NB4 (cell line): ENCODE data around the gene LEKR1.

Source experiments
- POLR2A ChIP-seq: IDR thresholded peaks from 2 replicates; pipeline ENCODE4 v1.6.1; 2011; ENCODE audit warnings: mild to moderate bottlenecking; ENCODE audit not compliant: insufficient read length; ENCODE audit errors: extremely low read depth
- TF ChIP-seq, protein P1 (sequence below): IDR thresholded peaks from one replicate; pipeline ENCODE4 v1.5.1; 2012; ENCODE audit warnings: low read depth, low read length
- TF ChIP-seq, protein P2 (sequence below): IDR thresholded peaks from 2 replicates; pipeline ENCODE4 v1.6.1; 2011; ENCODE audit warnings: low read depth, low read length

DNA sequence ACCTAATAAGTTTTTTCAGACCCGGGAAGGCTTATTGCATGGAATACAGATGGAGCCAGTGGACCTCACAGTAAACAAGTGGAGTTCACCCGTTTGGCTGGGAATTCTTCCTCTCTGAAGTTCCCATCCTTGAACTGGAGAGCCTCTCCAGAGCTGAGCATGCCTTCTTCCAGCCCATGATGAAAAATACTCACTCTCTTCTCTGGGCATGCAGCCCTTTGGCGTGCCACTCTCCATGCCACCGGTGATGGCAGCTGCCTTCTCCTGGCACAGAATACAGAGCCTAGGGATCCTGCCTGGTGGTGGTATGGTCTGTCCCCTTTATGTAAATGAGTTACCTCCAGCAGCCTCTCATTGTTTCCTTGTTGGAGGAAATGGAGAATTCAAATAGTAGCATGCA is 150.8 kb downstream of the LEKR1 start:
- TF ChIP-seq, protein P1, sequence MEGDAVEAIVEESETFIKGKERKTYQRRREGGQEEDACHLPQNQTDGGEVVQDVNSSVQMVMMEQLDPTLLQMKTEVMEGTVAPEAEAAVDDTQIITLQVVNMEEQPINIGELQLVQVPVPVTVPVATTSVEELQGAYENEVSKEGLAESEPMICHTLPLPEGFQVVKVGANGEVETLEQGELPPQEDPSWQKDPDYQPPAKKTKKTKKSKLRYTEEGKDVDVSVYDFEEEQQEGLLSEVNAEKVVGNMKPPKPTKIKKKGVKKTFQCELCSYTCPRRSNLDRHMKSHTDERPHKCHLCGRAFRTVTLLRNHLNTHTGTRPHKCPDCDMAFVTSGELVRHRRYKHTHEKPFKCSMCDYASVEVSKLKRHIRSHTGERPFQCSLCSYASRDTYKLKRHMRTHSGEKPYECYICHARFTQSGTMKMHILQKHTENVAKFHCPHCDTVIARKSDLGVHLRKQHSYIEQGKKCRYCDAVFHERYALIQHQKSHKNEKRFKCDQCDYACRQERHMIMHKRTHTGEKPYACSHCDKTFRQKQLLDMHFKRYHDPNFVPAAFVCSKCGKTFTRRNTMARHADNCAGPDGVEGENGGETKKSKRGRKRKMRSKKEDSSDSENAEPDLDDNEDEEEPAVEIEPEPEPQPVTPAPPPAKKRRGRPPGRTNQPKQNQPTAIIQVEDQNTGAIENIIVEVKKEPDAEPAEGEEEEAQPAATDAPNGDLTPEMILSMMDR, result no peak
- no peak for TF ChIP-seq POLR2A
- TF ChIP-seq, protein P2, sequence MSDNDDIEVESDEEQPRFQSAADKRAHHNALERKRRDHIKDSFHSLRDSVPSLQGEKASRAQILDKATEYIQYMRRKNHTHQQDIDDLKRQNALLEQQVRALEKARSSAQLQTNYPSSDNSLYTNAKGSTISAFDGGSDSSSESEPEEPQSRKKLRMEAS, result no peak
